Neural cell (in vitro differentiated cells): ENCODE results near the gene PDE4D. TPM values are rescaled to one million over a fixed set of nuclear protein-coding genes. Genes with fewer than 3 reads are reported as not detected.

ENCODE experiments used
- H2AFZ ChIP-seq: fragments of 200-600, 300-800 bp; sonication (generic), shearing (Covaris generic); 2 replicates; pipeline ENCODE4 v1.6.0; 2014; ENCODE audit warnings: low read depth, mild to moderate bottlenecking, antibody characterized with exemption, low read length, moderate library complexity
- H3F3A ChIP-seq: fragments of 200-600 bp; shearing (Covaris generic); 2 replicates; pipeline ENCODE4 v1.6.1; 2016; ENCODE audit warnings: mild to moderate bottlenecking, moderate library complexity, mixed read lengths, antibody characterized with exemption, low read length; ENCODE audit not compliant: insufficient read depth, poor library complexity, severe bottlenecking
- H3K27ac ChIP-seq: fragments of 200-600, 300-800 bp; sonication (generic), shearing (Covaris generic); 2 replicates; pipeline ENCODE4 v1.5.1; 2014; ENCODE audit warnings: mild to moderate bottlenecking, low read length, moderate library complexity
- H3K27me3 ChIP-seq: fragments of 300-800, 200-600 bp; sonication (generic), shearing (Covaris generic); 2 replicates; pipeline ENCODE4 v1.6.0; 2014; ENCODE audit warnings: mild to moderate bottlenecking, low read depth, low read length, moderate library complexity; ENCODE audit not compliant: insufficient read depth
- H3K36me3 ChIP-seq: fragments of 300-800, 200-600 bp; sonication (generic), shearing (Covaris generic); 2 replicates; pipeline ENCODE4 v1.5.1; 2014; ENCODE audit warnings: mild to moderate bottlenecking, antibody characterized with exemption, low read length, moderate library complexity; ENCODE audit not compliant: insufficient read depth
- H3K4me2 ChIP-seq: fragments of 300-800, 200-600 bp; sonication (generic), shearing (Covaris generic); 2 replicates; pipeline ENCODE4 v1.6.0; 2014; ENCODE audit warnings: mild to moderate bottlenecking, low read length
- H3K4me3 ChIP-seq: fragments of 300-800, 200-600 bp; sonication (generic), shearing (Covaris generic); 2 replicates; pipeline ENCODE4 v1.5.1; 2014; ENCODE audit warnings: mild to moderate bottlenecking, low read length, moderate library complexity
- H3K79me2 ChIP-seq: fragments of 200-600 bp; shearing (Covaris generic); replicated peaks from 2 replicates; pipeline ENCODE4 v1.6.0; 2014; ENCODE audit warnings: mild to moderate bottlenecking, low read length, moderate library complexity; ENCODE audit not compliant: insufficient read depth
- H3K9ac ChIP-seq: fragments of 300-800, 200-600 bp; sonication (generic), shearing (Covaris generic); 2 replicates; pipeline ENCODE4 v1.6.1; 2016; ENCODE audit warnings: mild to moderate bottlenecking, low read length, mixed read lengths
- H3K9me2 ChIP-seq: fragments of 200-600 bp; shearing (Covaris generic); 2 replicates; pipeline ENCODE4 v1.6.1; 2016; ENCODE audit warnings: mild to moderate bottlenecking, low read length, mixed read lengths; ENCODE audit not compliant: insufficient read depth
- H3K9me3 ChIP-seq: fragments of 200-600, 300-800 bp; sonication (generic), shearing (Covaris generic); 2 replicates; pipeline ENCODE4 v1.6.1; 2016; ENCODE audit warnings: mild to moderate bottlenecking, mixed run types, low read length, moderate library complexity, mixed read lengths
- H4K20me1 ChIP-seq: fragments of 200-600 bp; shearing (Covaris generic); 2 replicates; pipeline ENCODE4 v1.6.1; 2016; ENCODE audit warnings: mild to moderate bottlenecking, mixed run types; ENCODE audit not compliant: insufficient read depth
- CTCF ChIP-seq: fragments of 450-650 bp; IDR thresholded peaks from 2 replicates; pipeline ENCODE4 v1.5.1; 2014; ENCODE audit warnings: antibody characterized with exemption, mild to moderate bottlenecking, moderate library complexity; ENCODE audit not compliant: poor library complexity, severe bottlenecking
- EP300 ChIP-seq: fragments of 450-650 bp; conservative IDR thresholded peaks from 2 replicates; pipeline ENCODE4 v1.6.1; 2014; ENCODE audit warnings: antibody characterized with exemption, mild to moderate bottlenecking, moderate library complexity; ENCODE audit not compliant: poor library complexity, severe bottlenecking
- EZH2 ChIP-seq: fragments of 200-600, 300-800 bp; shearing (Covaris generic), sonication (generic); IDR thresholded peaks from 2 replicates; pipeline ENCODE4 v1.6.1; 2014; ENCODE audit warnings: antibody characterized with exemption, low read length, borderline replicate concordance, mild to moderate bottlenecking; ENCODE audit not compliant: insufficient read depth, poor library complexity, severe bottlenecking
- MXI1 ChIP-seq: fragments of 450-650 bp; conservative IDR thresholded peaks from 2 replicates; pipeline ENCODE4 v1.6.1; 2014; ENCODE audit warnings: antibody characterized with exemption, mild to moderate bottlenecking; ENCODE audit not compliant: poor library complexity, severe bottlenecking
- POLR2AphosphoS5 ChIP-seq: IDR thresholded peaks from 2 replicates; pipeline ENCODE4 v1.6.1; 2012
- RAD21 ChIP-seq: fragments of 450-650 bp; conservative IDR thresholded peaks from 2 replicates; pipeline ENCODE4 v1.6.1; 2014; ENCODE audit warnings: antibody characterized with exemption, mild to moderate bottlenecking, moderate library complexity
- REST ChIP-seq: IDR thresholded peaks from 2 replicates; pipeline ENCODE4 v1.6.1; 2012; ENCODE audit warnings: borderline replicate concordance
- SMC3 ChIP-seq: fragments of 450-650 bp; conservative IDR thresholded peaks from 2 replicates; pipeline ENCODE4 v1.6.1; 2014; ENCODE audit warnings: antibody characterized with exemption, mild to moderate bottlenecking, moderate library complexity; ENCODE audit not compliant: poor library complexity
- TAF1 ChIP-seq: IDR thresholded peaks from 2 replicates; pipeline ENCODE4 v1.6.1; 2012; ENCODE audit warnings: low read depth
- polyA plus RNA-seq: library from polyadenylated mRNA; depleted of rRNA; stranded (reverse); fragments of >200 nt; gene quantifications from 2 replicates; pipeline ENCODE4 v1.2.3, GENCODE V29; 2014

PDE4D gene
- polyA plus RNA-seq, 1 donor from 2014 or later, result 42.8 TPM

GRCh38 chr5:59348189-59348588 lies 545.3 kb downstream of the PDE4D start:
- no peak for TF ChIP-seq POLR2AphosphoS5
- no peak for TF ChIP-seq EP300
- TF ChIP-seq REST, result no peak
- no peak for TF ChIP-seq MXI1
- TF ChIP-seq RAD21, result no peak
- TF ChIP-seq TAF1, result no peak
- TF ChIP-seq SMC3, result no peak
- TF ChIP-seq CTCF, result no peak
- TF ChIP-seq EZH2, result no peak
- Histone ChIP-seq H4K20me1 (no peaks in the 10 kb centered on the region), H3K27me3 (no peaks in the 10 kb centered on the region), H3K4me2 (no peak overlapping the region), H3K36me3 (no peaks in the 10 kb centered on the region), H3K79me2 (no peaks in the 10 kb centered on the region), H3K27ac (no peak overlapping the region), H3F3A (no peaks in the 10 kb centered on the region), H3K9me2 (no peaks in the 10 kb centered on the region), H3K9ac (no peak overlapping the region), H3K4me3 (no peak overlapping the region), H2AFZ (no peak overlapping the region), H3K9me3 (no peaks in the 10 kb centered on the region)

GRCh38 chr5:59346982-59347381 lies 546.5 kb downstream of the PDE4D start:
- no peaks in the 10 kb centered on the region for H3K9me2 ChIP-seq
- H3K79me2 ChIP-seq, result no peaks in the 10 kb centered on the region
- no peak overlapping the region for H3K27ac ChIP-seq
- no peak overlapping the region for H3K9ac ChIP-seq
- no peak overlapping the region for H3K4me2 ChIP-seq
- no peaks in the 10 kb centered on the region for H3K27me3 ChIP-seq
- no peaks in the 10 kb centered on the region for H3F3A ChIP-seq
- no peaks in the 10 kb centered on the region for H4K20me1 ChIP-seq
- TF ChIP-seq EP300 (no peak), CTCF (no peak), POLR2AphosphoS5 (no peak), SMC3 (no peak), MXI1 (no peak), RAD21 (no peak), TAF1 (no peak), REST (no peak), EZH2 (no peak)
- H3K36me3 ChIP-seq, result no peaks in the 10 kb centered on the region
- no peaks in the 10 kb centered on the region for H3K9me3 ChIP-seq
- no peak overlapping the region for H2AFZ ChIP-seq
- no peak overlapping the region for H3K4me3 ChIP-seq
